Measurements from ENCODE around the gene SPACA1. TPM values are rescaled to one million over a fixed set of nuclear protein-coding genes. Genes with fewer than 3 reads are reported as not detected.

SPACA1 gene
- total RNA-seq, 1 donor from 2014 or later = not detected

DNA sequence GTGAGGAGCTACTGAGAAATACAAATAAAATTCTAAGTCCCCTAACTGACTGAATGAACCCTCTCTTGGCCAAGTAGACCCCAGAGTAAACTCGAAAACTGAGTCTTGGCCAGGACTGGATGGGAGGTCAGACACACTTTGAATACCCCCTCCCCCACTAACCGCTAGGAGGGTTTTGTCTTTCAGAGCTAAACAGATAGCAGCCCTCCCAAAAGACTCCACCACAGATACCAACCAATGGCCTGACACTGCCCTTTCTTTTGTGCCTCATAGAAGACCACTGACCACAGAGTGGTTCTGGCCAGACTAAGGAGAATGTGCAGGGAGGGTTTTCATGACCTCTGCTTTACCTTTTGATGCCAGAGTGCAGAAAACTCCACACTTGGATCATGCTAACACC, 42.1 kb downstream of the SPACA1 start:
- FAIRE-seq (no peak), DNase-seq (ENCODE audit: low spot score in 2 of 2) (no peak)

DNA sequence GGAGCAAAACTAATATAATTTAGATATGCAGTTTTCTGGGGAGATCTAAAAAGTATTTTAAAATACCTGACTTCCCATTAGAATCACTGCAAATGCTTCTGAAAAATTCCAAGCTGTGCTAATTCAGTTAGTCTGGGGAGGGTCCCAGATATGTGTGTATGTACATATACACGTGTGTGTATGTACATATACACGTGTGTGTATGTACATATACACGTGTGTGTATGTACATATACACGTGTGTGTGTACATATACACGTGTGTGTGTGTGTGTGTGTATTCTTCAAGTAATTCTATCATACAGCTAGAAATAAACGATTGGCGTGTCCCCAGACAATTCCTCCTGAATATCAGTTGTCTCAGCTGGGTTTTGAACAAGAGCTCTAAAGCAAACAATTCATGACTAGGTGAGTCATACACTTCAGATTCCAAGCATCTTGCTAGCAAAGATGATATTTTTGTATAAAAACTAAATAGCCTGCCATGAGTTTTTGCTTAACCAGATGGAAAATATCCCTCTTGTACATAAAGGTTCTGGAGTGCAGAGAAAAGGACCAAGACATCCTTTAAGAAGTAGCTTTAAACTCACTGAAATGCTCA, 58.2 kb downstream of the SPACA1 start:
- peak in 1 of 2 donors; percentile 5 for DNase-seq (ENCODE audit: low spot score in 2 of 2)
- no peak for FAIRE-seq

DNA sequence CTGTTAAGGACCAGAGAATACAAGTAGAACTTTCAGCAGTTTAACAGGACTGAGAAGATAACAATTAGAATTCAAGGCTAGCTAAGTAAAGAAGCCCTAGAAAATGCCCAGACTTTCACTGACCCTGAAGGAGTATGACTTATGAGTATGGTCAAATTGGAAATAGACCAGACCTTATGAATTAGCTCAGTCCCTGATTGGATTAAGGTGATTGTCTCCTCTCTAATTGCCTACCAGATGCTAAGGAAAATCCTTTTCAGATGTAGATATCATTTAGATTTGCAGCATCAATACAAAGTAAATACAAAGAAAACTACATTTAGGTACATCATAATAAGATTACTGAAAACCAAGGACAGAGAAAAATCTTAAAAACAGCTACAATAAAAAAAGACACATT, 59.6 kb downstream of the SPACA1 start:
- DNase-seq (ENCODE audit: low spot score in 2 of 2) (no peak), FAIRE-seq (no peak)

DNA sequence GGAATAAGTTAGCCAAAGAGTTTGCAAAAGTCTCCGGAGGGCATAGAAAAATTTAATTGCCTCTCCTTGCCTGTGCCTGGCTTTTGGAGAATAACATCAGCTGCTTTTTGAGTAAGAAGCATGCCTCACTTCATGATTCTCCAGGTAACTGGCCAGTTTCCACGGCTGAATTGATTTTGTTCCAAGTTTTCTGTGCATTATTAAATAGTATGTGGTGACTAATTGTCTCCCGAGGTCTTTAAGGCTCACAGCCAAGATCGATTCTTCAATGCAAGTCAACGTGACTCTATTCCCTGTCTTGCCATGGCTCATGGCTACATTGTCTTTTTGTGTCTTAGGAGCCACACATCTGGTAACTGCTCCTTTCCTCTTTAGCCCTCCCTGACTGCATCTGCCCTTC, 64.3 kb downstream of the SPACA1 start:
- no peak for DNase-seq (ENCODE audit: low spot score in 2 of 2)
- no peak for FAIRE-seq

DNA sequence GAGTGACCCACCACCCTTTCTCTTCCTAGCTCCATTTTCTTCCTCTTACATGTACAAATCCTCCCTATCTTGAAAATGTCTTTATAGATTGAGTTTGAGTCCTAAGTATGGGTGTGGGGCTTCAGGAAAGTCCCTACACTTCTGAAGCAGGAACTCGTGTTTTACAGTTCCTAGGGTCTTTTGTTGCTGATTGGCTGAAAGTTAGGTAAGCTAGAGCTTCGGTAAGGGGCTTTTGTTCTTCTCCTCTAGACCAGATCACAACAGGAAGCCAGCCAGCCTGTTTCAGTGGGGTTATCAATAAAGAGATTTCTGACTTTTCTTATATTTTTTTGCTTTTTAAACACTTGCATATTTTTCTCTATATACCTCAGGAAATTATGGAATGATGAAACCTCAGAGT, 67.2 kb downstream of the SPACA1 start:
- no peak for FAIRE-seq

DNA sequence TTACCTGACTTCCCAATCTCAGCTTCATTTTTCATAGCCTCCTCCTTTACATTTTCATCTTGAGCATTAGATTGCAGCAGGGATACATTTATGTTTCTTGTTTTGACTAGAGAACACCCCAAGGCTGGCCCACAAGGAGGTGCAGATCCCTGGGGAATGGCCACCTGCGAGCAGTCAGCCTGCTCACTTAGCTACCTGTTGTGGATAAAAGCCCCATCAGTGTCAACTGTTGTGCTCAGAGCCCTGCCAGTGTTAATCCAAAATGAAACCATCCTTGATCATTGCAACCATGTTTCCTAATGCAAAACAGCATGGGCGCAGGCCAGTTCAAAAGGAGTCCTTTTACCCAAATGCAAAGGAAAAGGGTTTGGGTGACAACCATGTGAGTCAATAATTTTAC, 67.7 kb downstream of the SPACA1 start:
- FAIRE-seq = no peak

More for the DNA sequence above, 67.2 kb downstream of the SPACA1 start:
- DNase-seq (ENCODE audit: low spot score in 2 of 2) = no peak

DNA sequence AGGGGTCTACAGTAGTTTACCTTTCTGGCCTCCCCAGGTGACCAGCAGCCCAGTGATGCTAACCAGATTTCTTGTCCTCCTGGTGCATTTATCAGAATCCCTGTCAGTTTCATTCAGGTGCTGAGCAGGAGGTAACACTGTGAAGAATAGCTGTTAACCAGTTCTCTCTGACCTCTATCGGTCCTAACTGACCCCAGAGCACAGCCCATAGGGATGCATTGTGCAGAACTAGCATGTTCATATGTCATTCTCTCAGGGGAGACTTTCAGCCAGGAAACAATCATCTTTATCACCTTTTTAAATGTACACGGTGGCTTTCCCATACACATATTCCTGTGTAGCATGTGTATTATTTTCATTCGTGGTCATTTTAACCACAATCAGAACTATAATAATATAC, 68.6 kb downstream of the SPACA1 start:
- DNase-seq (ENCODE audit: low spot score in 2 of 2) (no peak), FAIRE-seq (no peak)

More for the DNA sequence above, 67.7 kb downstream of the SPACA1 start:
- DNase-seq (ENCODE audit: low spot score in 2 of 2) = no peak

Other genes with a start within 250 kb of the SPACA1 start
- 342 TPM for gene CNR1, start 118.5 kb downstream of the SPACA1 start, total RNA-seq

All from frontal cortex (tissue), 4 donors.